Spleen (tissue), 7 donors: ENCODE results near the gene SECISBP2.

Source experiments
- POLR2A ChIP-seq, 3 donors: fragments of 450-650 bp; IDR thresholded peaks; one replicate each; pipeline ENCODE4 v1.5.1; 2017; ENCODE audit warnings: antibody characterized with exemption in 3 of 3, mild to moderate bottlenecking in 1 of 3
- POLR2AphosphoS5 ChIP-seq, 3 donors: sonication (generic); formaldehyde crosslinking; IDR thresholded peaks; one replicate each; pipeline ENCODE4 v1.5.1; 2017; ENCODE audit warnings: antibody characterized with exemption in 3 of 3
- TF ChIP-seq, protein P1 (sequence below), 11 experiments: fragments of 200-600 bp in 7 of 11; fragments of 450-650 bp in 4 of 11; sonication (generic) in 4 of 11; IDR thresholded peaks in 8 of 11; conservative IDR thresholded peaks in 3 of 11; 1 replicate in 7 of 11; 2 replicates in 4 of 11; pipeline versions ENCODE4 v1.4.0 to v1.8.0; 2016 to 2021; ENCODE audit warnings: antibody characterized with exemption in 11 of 11, inconsistent platforms in 4 of 11, mild to moderate bottlenecking in 1 of 11
- donor health status: DM: no; HTN: no; CAD: no; lungs with moderate emphysema.
- donor health status: DM: no; HTN: no; CAD: no.
- donor health status: DM: no; HTN: no; CAD: no.

DNA sequence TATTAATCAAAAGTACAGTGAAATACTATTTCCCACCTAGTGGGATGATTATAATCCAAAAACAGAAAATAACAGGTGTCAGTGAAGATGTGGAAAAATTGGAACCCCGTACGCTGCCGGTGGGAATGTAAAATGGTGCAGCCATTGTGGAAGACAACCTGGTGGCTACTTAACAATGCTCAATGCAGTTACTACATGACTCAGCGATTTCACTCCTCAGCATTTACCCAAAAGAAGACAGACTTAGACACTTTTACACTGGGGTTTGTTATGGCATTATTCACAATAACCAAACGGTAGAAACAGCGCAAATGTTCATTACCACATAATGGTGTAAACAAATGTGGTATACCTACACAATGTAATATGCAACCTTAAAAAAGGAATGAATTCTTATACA, 23.9 kb downstream of the SECISBP2 start:
- TF ChIP-seq, protein P1, sequence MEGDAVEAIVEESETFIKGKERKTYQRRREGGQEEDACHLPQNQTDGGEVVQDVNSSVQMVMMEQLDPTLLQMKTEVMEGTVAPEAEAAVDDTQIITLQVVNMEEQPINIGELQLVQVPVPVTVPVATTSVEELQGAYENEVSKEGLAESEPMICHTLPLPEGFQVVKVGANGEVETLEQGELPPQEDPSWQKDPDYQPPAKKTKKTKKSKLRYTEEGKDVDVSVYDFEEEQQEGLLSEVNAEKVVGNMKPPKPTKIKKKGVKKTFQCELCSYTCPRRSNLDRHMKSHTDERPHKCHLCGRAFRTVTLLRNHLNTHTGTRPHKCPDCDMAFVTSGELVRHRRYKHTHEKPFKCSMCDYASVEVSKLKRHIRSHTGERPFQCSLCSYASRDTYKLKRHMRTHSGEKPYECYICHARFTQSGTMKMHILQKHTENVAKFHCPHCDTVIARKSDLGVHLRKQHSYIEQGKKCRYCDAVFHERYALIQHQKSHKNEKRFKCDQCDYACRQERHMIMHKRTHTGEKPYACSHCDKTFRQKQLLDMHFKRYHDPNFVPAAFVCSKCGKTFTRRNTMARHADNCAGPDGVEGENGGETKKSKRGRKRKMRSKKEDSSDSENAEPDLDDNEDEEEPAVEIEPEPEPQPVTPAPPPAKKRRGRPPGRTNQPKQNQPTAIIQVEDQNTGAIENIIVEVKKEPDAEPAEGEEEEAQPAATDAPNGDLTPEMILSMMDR (IDR thresholded peaks at IDR 0.05 in 8 of 11, conservative IDR thresholded peaks at IDR 0.05 in 3 of 11) = no peak
- TF ChIP-seq POLR2AphosphoS5 (IDR thresholded peaks at IDR 0.05) (no peak), POLR2A (IDR thresholded peaks at IDR 0.05) (no peak)
